CD4-positive, alpha-beta T cell treated with Interleukin-17A for 1 hour (primary cell): ENCODE results near the gene CST5.
"Not testable (repeated sequence)": the region's sequence is repeated elsewhere in the genome, so short reads cannot be mapped to it uniquely, and the experiment has no call there.

Experiments used
- DNase-seq: peaks from one replicate; pipeline ENCODE4 v3.0.0-alpha.2; 2020

The CST5 gene

DNA sequence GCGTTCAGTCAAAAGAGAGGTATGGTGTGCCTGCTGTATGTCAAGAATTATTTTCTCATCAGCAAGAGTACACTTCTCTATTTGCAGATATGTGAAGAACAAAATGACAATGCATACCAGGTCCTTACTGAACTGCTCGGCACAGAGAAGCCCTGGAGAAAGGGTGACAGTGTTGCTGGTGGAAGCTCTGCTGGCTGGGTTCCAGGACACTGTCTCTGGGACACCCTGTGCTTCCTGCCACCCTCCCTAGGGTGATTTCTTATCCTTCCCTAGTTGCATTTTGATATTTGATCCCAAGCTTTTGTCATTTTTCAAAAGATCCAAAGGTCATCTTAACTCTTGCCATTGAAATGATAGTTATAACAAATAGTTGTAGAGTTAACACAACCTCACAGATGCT, 8.3 kb upstream of the CST5 start:
- DNase-seq: no peak

- DNase-seq: no peak
These were observed 5.2 kb upstream of the CST5 start for GRCh38 chr20:23884771-23885162.

DNA sequence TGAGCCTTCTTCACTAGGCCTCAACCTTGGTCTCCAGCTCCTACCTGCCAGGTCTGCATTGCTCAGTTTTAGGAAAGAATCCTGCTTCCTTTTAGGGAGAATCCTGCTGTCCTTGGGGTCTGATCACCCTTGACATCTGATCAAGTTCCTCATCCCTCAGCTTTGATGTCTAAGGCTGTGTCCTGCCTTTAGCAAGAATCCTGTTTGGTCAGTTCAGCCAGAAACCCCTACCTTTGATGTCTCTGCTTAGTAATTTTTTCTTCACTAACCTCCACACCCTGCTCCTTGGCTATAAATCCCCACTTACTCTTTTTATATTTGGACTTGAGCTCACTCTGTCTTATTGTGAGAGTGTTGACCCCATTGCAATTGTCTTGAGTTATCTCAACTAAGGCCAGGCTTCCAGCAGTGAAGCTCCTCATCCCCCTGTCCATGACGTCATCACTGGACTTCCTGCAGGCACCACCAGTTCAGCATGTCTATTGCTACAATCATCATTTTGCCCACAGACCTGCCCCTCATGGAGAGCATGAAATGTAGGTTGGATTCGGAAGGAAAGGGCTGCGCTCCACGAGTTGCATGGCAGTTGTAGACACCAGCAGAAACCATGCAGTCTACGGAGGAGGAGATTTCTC, 4.7 kb upstream of the CST5 start:
- no peak for DNase-seq

DNA sequence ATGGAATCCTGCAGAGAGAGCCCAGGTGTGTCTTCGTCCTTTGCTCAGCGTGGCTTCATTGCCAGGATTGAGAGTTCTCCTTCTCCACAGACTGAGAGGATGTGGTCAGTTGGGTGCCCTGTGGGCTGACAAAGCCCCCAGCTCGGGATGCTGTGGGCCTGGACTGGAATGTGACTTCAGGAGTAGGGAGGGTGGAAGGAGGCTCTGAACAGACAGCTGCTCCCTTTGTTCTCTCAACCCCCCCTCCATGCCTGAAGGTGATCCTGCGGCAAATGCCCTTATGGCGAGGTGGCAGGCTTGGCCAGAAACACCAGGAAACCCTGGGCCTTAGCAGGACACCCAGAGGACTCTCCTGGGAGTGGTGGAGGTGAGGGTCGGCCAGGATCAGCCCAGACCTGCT, 1.8 kb upstream of the CST5 start:
- DNase-seq: no peak

DNA sequence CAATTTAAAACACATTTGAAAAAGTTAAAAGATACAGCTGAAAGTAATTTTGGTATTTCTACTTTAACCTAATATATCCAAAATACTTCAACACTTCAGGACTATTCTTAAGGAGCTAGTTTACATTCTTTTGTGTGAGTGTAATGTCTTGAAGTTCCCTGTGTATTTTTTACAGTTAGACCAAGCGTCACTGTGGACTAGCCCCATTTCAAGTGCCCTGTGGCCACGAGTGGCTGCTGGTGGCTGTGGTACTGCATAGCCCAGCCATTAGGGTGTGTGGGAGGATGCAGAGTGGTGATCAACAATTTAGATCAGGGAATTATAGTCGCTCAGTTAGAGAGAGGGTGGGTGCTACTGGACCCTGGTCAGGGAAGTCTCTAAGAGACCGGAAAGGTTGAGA, 869 bp upstream of the CST5 start:
- DNase-seq: no peak

DNA sequence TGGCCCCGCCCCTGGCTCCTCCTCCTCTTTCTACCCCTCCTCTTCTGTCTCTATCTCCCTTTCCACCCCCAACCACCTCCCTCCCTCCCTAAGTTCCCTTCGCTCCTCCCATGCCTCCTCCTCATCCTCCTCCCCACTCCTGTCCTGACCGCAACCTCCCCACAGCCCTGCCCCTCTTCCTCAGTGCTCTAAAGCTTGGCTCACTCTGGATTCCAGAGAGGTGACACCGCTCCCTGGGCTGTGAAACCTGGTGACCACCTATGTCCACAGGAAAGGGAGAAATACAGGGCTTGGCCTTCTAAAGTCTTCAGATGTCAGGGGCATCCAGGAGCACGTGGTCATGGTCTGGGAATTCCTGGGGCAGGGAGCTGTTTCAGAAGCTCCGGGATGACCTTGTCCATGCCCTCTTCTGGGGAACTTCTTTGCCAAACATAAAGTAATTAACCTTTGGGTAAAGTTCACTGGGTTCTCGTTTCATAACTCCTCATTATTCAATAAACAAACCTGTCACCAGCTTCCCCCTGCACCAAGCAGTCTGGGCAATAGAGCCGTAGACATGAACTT, 345 bp upstream of the CST5 start:
- no peak for DNase-seq

DNA sequence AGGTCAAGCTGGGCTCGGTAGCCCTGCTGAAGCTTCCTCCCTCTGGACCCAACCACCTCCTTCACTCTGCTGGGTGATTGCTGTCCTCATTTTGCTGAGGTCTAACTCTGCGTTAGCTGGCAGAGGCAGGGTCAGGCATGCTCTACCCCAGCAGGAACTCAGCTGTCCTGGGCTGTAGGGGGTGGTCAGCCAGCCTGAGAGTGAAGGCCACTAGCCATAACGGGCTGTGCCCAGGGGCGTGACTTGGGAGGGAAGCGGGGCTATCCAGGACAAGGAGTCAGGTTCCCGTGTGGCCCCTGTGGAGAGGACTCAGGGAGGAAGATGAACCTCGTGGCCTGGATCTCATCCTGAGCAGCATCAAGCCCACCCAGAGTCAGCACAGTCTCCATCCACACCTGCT, 761 bp downstream of the CST5 start:
- no peak for DNase-seq

DNA sequence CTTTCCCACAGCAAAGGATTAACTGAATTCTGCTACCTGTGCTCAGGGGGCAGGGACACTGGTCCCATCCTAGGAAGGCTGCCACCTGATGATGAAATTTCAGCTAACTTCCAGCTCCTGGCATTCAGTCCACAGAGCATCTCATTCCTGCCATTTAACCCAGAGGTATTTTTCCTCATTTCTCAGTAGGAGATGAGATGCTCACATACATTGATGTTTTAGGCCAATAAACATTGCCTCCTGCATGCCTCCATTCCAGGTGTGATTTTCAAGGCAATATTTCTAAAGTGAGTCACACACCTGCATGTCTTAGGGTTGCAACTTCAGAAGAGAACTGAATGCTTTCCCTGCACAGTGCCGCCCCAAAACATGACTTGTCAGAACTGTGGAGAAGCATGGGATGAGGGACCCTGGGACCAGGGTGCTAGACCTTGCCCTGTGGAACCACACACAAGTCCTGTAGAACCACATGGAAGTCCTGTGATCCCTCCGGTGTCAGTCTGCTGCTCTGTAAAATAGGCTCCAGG, 1.5 kb downstream of the CST5 start:
- DNase-seq: not testable (repeated sequence)

GRCh38 chr20:23877524-23877923, 2.0 kb downstream of the CST5 start:
- no peak for DNase-seq

- DNase-seq: no peak
These were observed 3.8 kb downstream of the CST5 start for GRCh38 chr20:23875606-23876237.

- DNase-seq: no peak
These were observed 4.8 kb downstream of the CST5 start for GRCh38 chr20:23874747-23875146.

DNA sequence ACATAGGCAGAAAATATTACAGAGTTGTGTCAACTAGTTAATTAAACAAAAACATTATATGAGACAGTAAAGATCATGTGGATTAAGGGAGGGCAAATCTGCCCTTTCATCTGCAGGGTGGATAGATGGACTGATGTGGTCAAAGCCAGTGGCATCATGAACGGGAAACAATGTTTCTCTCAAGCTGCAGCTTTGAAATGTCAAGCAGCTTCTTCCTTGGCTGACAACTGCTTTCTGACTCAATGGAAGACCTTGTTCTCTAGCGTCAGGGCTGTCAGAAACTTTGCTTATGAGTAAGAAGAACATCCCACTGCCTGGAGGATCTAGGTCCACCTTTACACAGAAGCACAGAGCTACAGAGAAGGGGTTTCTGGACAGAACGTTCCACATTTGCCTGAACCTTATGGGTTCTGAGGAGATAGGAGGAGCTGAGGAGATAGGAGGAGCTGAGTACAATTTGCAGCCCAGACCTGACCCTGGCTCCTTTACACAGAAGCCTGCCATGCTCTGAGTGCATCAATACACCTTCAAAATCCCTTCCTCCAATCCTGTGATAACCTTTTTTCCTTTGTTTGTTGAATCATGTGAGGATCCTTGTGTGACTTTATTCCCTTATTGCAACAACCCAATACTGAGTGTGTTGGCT, 6.1 kb downstream of the CST5 start:
- no peak for DNase-seq

- no peak for DNase-seq
These were observed 7.5 kb downstream of the CST5 start for GRCh38 chr20:23872065-23872464.

DNA sequence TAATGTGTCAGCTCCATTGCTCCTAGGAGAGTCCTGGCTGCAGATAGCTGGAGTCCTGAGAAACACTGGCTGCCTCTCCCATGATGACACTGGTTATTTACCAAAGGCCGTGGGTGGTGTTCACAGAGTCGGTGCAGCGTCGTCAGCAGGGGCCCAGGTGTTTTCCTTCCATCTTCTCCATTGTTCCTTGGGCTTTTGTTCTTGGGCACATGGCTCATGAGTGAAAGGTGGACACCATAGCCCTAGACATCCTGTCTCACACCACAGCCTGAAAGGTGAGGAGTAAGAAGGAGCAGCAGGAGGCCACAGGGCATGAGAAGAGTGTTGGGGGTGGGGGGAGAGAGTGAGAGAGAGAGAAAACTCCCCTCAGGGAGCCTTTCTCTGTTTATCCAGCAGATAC, 9.1 kb downstream of the CST5 start:
- no peak for DNase-seq

DNA sequence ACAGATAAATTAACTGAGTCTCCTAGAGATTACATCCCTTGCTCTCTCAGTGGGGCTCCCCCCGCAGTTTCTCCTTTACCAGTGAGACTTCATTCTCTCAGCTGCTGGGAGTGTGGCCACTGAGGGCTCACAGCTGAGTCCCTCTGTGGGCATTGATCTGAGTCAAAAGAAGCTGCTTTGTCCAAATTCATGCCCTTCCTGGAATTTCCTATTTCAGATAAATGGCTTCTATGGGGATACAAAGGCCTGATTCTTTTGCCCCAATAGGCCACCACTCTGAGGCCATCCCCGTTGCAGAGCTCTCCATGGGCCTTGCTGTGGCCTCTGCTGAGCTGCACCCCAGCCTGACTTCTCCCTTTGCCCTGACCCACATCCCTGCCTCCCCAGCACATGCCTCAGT, 10.0 kb downstream of the CST5 start:
- DNase-seq: no peak

DNA sequence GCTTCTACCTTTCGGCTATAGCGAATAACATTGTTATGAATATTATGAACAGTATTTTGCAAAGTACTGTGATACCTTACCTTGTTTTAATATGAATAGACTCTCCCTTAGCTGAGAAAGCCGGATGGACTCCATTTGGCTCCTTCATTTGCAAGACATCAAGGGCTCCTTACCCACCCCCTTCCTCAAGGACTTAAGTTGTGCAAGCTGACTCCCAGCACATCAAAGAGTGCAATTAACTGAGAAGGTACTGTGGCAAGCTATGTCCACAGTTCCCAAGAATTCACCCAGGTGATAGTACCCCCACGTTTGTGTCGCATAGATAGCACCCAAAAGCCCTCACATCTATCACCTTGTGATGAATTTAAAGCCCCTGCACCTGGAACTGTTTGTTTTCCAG, 11.2 kb downstream of the CST5 start:
- DNase-seq: no peak

GRCh38 chr20:23867152-23867776, 12.3 kb downstream of the CST5 start:
- no peak for DNase-seq

- not testable (repeated sequence) for DNase-seq
These were observed 18.8 kb downstream of the CST5 start for GRCh38 chr20:23860771-23861170.

GRCh38 chr20:23857962-23858595, 21.5 kb downstream of the CST5 start:
- no peak for DNase-seq

DNA sequence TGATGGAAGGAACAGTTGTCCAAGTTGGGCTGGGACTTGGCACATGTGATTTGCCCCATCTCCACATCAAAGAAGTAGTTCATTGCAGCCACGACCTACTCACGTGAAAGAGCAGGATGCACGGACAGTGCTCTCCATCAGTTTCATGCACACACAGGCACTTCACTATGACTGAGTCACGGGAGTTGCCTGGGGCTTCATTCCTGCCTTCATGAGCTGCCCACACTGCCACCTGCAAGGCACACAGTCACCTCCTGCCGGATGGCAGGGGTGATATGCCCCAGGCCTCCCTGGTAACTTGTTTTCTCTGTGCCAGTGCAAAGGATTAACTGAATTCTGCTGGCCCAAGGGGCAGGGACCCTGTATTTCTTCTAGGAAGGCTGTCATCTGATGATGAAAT, 22.8 kb downstream of the CST5 start:
- DNase-seq: no peak

- no peak for DNase-seq
These were observed 23.3 kb downstream of the CST5 start for GRCh38 chr20:23856226-23856625.

- no peak for DNase-seq
These were observed 37.9 kb downstream of the CST5 start for GRCh38 chr20:23841693-23842092.

DNA sequence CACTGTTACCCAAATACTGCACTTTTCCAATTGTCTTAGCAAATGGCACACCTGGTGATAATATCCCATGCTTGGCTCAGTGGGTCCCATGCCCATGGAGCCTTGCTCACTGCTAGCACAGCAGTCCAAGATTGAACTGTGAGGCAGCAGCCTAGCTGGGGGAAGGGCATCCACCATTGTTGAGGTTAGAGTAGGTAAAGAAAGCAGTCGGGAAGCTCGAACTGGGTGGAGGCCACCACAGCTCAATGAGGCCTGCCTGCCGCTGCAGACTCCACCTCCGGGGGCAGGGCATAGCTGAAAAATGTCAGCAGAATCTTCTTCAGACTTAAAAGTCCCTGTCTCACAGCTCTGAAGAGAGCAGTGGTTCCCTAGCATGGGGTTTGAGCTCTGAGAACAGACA, 43.8 kb downstream of the CST5 start:
- DNase-seq: no peak
